Sigmoid colon (tissue), 7 donors: Measurements from ENCODE around the gene TFF1. TPM values are rescaled to one million over a fixed set of nuclear protein-coding genes. Genes with fewer than 3 reads are reported as not detected.

ENCODE experiments used
- DNase-seq: peaks from one replicate; pipeline ENCODE4 v3.0.0-alpha.2; 2019
- H3K27ac ChIP-seq, 4 donors: fragments of 200-600 bp; sonication (generic); one replicate each; pipeline ENCODE4 v1.5.1; 2016 to 2019; ENCODE audit warnings: mild to moderate bottlenecking in 1 of 4
- H3K27me3 ChIP-seq, 3 donors: fragments of 200-600 bp; sonication (generic); one replicate each; pipeline ENCODE4 v1.5.1; 2019; ENCODE audit warnings: mild to moderate bottlenecking in 1 of 3
- H3K36me3 ChIP-seq, 4 donors: fragments of 200-600 bp; sonication (generic); one replicate each; pipeline ENCODE4 v1.5.1; 2016 to 2019
- H3K4me1 ChIP-seq, 4 donors: fragments of 200-600 bp; sonication (generic); one replicate each; pipeline ENCODE4 v1.5.1; 2017 to 2019
- H3K4me3 ChIP-seq, 4 donors: fragments of 200-600 bp; sonication (generic); one replicate each; pipeline ENCODE4 v1.5.1; 2017 to 2019; ENCODE audit warnings: mild to moderate bottlenecking in 2 of 4, moderate library complexity in 1 of 4
- H3K9me3 ChIP-seq, 4 donors: fragments of 200-600 bp in 3 of 4; sonication (generic) in 3 of 4; one replicate each; pipeline versions ENCODE4 v1.5.1 to v1.6.1; 2013 to 2019
- CTCF ChIP-seq, 4 experiments: fragments of 450-650 bp in 3 of 4; fragments of 200-600 bp in 1 of 4; IDR thresholded peaks; one replicate each; pipeline ENCODE4 v1.5.1; 2016 to 2019; ENCODE audit warnings: antibody characterized with exemption in 4 of 4, mild to moderate bottlenecking in 3 of 4, moderate library complexity in 2 of 4
- EP300 ChIP-seq, 4 donors: sonication (generic); formaldehyde crosslinking; IDR thresholded peaks; one replicate each; pipeline ENCODE4 v1.6.1; 2017; ENCODE audit warnings: antibody characterized with exemption in 4 of 4
- POLR2A ChIP-seq, 2 donors: fragments of 450-650 bp; IDR thresholded peaks; one replicate each; pipeline ENCODE4 v1.6.1; 2016; ENCODE audit warnings: antibody characterized with exemption in 2 of 2, mild to moderate bottlenecking in 2 of 2, moderate library complexity in 2 of 2
- POLR2AphosphoS5 ChIP-seq, 4 donors: sonication (generic); formaldehyde crosslinking; IDR thresholded peaks; one replicate each; pipeline ENCODE4 v1.6.1; 2017; ENCODE audit warnings: antibody characterized with exemption in 4 of 4
- WGBS, 2 donors: extraction: QIAGEN DNeasy Blood & Tissue Kit; methylation state at CpG; one replicate each; pipeline ENCODE4 v1.1.7; 2013; 5-methylcytosine and 5-hydroxymethylcytosine counted together
- intact Hi-C: fragments of 100-400 bp; cut with DNase I; formaldehyde crosslinking; loops from one replicate; pipeline ENCODE4 v1.15.1; 2023
- polyA plus RNA-seq, 3 donors: library from polyadenylated mRNA; stranded (reverse); fragments of 200-250 nt; gene quantifications; one replicate each; pipeline ENCODE4 v1.2.3, GENCODE V29; 2013
- total RNA-seq, 4 donors: library from RNA; depleted of rRNA; stranded (reverse); fragments of >200 nt; gene quantifications; one replicate each; pipeline ENCODE4 v1.1.0, GENCODE V29; 2016
- donor health status: healthy with polysubstance abuse.
- donor health status: Bipolar disorder and iron deficiency.
- donor health status: healthy.

The TFF1 gene
- total and polyA plus RNA-seq, 7 donors, result 1.1 to 706 (median 454) TPM; not detected in 3

GRCh38 chr21:42387164-42387563, 20.8 kb upstream of the TFF1 start:
- WGBS, 2 donors, result 57 to 75% methylated on average over 3 of the region's 3 CpGs
- Histone ChIP-seq H3K27me3 (peaks cover 3 to 30% (median 8%) of the 10 kb centered on the region in 3 donors), H3K4me3 (no peak overlapping the region)

GRCh38 chr21:42386034-42386591, 19.8 kb upstream of the TFF1 start:
- no peaks in the 10 kb centered on the region for H3K36me3 ChIP-seq
- H3K27me3 ChIP-seq, result peaks cover 3 to 25% (median 8%) of the 10 kb centered on the region in 3 donors
- H3K27ac ChIP-seq, result no peak overlapping the region
- 46 to 71% methylated on average over 11 of the region's 11 CpGs for WGBS, 2 donors
- DNase-seq, result peak; percentile 34
- peaks cover 0 to 4% (median 0%) of the 10 kb centered on the region in 4 donors for H3K9me3 ChIP-seq
- no peaks in the 10 kb centered on the region for H3K4me1 ChIP-seq
- TF ChIP-seq EP300 (IDR thresholded peaks at IDR 0.05), result no peak
- TF ChIP-seq CTCF (IDR thresholded peaks at IDR 0.05), result no peak
- TF ChIP-seq POLR2AphosphoS5 (IDR thresholded peaks at IDR 0.05), result no peak
- TF ChIP-seq POLR2A (IDR thresholded peaks at IDR 0.05), result no peak
- intact Hi-C loops, result no loop called here
- H3K4me3 ChIP-seq, result no peak overlapping the region

More at GRCh38 chr21:42387164-42387563, 20.8 kb upstream of the TFF1 start:
- Histone ChIP-seq H3K36me3 (no peaks in the 10 kb centered on the region), H3K27ac (no peak overlapping the region), H3K4me1 (no peaks in the 10 kb centered on the region), H3K9me3 (peaks cover 0 to 2% (median 0%) of the 10 kb centered on the region in 4 donors)
- no peak for TF ChIP-seq POLR2AphosphoS5 (IDR thresholded peaks at IDR 0.05)
- TF ChIP-seq POLR2A (IDR thresholded peaks at IDR 0.05), result no peak
- no peak for TF ChIP-seq CTCF (IDR thresholded peaks at IDR 0.05)
- TF ChIP-seq EP300 (IDR thresholded peaks at IDR 0.05), result no peak
- intact Hi-C loops, result no loop called here
- DNase-seq, result peak; percentile 22

GRCh38 chr21:42385619-42386018, 19.3 kb upstream of the TFF1 start:
- WGBS, 2 donors, result 95 to 96% methylated on average over 5 of the region's 5 CpGs

GRCh38 chr21:42384989-42385388, 18.7 kb upstream of the TFF1 start:
- Histone ChIP-seq H3K4me1 (no peaks in the 10 kb centered on the region), H3K27ac (no peak overlapping the region), H3K9me3 (peaks cover 0 to 4% (median 0%) of the 10 kb centered on the region in 4 donors), H3K4me3 (no peak overlapping the region), H3K27me3 (peaks cover 3 to 25% (median 3%) of the 10 kb centered on the region in 3 donors), H3K36me3 (no peaks in the 10 kb centered on the region)
- DNase-seq, result no peak
- no peak for TF ChIP-seq EP300 (IDR thresholded peaks at IDR 0.05)
- no peak for TF ChIP-seq POLR2AphosphoS5 (IDR thresholded peaks at IDR 0.05)
- no peak for TF ChIP-seq POLR2A (IDR thresholded peaks at IDR 0.05)
- no peak for TF ChIP-seq CTCF (IDR thresholded peaks at IDR 0.05)
- WGBS, 2 donors, result 54 to 68% methylated on average over 2 of the region's 2 CpGs
- intact Hi-C loops, result no loop called here

More at GRCh38 chr21:42385619-42386018, 19.3 kb upstream of the TFF1 start:
- Histone ChIP-seq H3K36me3 (no peaks in the 10 kb centered on the region), H3K27me3 (peaks cover 3 to 25% (median 6%) of the 10 kb centered on the region in 3 donors), H3K27ac (no peak overlapping the region), H3K4me1 (no peaks in the 10 kb centered on the region), H3K9me3 (peaks cover 0 to 4% (median 0%) of the 10 kb centered on the region in 4 donors), H3K4me3 (no peak overlapping the region)
- no peak for DNase-seq
- TF ChIP-seq POLR2A (IDR thresholded peaks at IDR 0.05) (no peak), EP300 (IDR thresholded peaks at IDR 0.05) (no peak), CTCF (IDR thresholded peaks at IDR 0.05) (no peak), POLR2AphosphoS5 (IDR thresholded peaks at IDR 0.05) (no peak)
- intact Hi-C loops, result no loop called here
